Nephron (organoid): ENCODE measurements around the gene COL6A2.

Experiments
- H3K27ac Mint-ChIP-seq, 3 experiments: 2 replicates each; pipeline ENCODE4 v1.8.0; 2020; ENCODE audit warnings: mixed read lengths in 3 of 3, mild to moderate bottlenecking in 2 of 3, moderate library complexity in 1 of 3
- H3K27me3 Mint-ChIP-seq: 2 replicates; pipeline ENCODE4 v1.8.0; 2021; ENCODE audit warnings: low read depth, mild to moderate bottlenecking, moderate library complexity, mixed read lengths
- H3K36me3 Mint-ChIP-seq: 2 replicates; pipeline ENCODE4 v1.8.0; 2020; ENCODE audit warnings: low read depth, mixed read lengths
- H3K4me1 Mint-ChIP-seq: 2 replicates; pipeline ENCODE4 v1.8.0; 2020; ENCODE audit warnings: mixed read lengths
- H3K4me3 Mint-ChIP-seq, 3 experiments: 2 replicates each; pipeline ENCODE4 v1.8.0; 2020; ENCODE audit warnings: mild to moderate bottlenecking in 3 of 3, mixed read lengths in 3 of 3, moderate library complexity in 2 of 3
- H3K9me3 Mint-ChIP-seq: 2 replicates; pipeline ENCODE4 v1.8.0; 2020; ENCODE audit warnings: mixed read lengths
- TF ChIP-seq, protein P1 (sequence below), 3 experiments: fragments of 200-600 bp; sonication (generic); IDR thresholded peaks; one replicate each; pipeline ENCODE4 v1.5.0; 2021; ENCODE audit warnings: antibody characterized with exemption in 3 of 3; ENCODE audit not compliant: unreplicated experiment in 3 of 3

Gene COL6A2

DNA sequence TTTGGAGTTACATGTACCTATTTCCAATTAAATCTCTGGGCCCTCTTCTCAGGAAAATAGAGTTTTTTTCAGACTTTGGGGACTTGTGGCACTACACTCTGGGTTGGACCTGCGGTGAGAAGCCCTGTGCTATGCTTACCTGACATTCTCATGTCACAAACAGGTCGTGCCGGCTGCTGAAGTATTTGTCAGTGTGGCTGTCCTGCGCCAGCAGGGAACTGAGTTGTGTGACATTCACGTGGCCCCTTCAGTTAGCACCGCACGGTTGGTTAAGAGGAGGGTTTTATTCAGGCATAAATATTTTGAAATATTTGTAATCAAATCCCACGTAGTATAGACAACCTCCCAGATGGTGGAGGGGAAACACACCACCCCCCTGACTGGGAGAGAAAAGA is 6.3 kb upstream of the COL6A2 start:
- Mint-ChIP-seq H3K36me3 (peaks cover 12% of the 10 kb centered on the region), H3K9me3 (peaks cover 38% of the 10 kb centered on the region), H3K27me3 (peaks cover 12% of the 10 kb centered on the region), H3K4me3 (no peak overlapping the region), H3K27ac (no peak overlapping the region), H3K4me1 (peaks cover 23% of the 10 kb centered on the region)
- TF ChIP-seq, protein P1, sequence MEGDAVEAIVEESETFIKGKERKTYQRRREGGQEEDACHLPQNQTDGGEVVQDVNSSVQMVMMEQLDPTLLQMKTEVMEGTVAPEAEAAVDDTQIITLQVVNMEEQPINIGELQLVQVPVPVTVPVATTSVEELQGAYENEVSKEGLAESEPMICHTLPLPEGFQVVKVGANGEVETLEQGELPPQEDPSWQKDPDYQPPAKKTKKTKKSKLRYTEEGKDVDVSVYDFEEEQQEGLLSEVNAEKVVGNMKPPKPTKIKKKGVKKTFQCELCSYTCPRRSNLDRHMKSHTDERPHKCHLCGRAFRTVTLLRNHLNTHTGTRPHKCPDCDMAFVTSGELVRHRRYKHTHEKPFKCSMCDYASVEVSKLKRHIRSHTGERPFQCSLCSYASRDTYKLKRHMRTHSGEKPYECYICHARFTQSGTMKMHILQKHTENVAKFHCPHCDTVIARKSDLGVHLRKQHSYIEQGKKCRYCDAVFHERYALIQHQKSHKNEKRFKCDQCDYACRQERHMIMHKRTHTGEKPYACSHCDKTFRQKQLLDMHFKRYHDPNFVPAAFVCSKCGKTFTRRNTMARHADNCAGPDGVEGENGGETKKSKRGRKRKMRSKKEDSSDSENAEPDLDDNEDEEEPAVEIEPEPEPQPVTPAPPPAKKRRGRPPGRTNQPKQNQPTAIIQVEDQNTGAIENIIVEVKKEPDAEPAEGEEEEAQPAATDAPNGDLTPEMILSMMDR (IDR thresholded peaks at IDR 0.05; ENCODE audit: unreplicated experiment in 3 of 3) = no peak

DNA sequence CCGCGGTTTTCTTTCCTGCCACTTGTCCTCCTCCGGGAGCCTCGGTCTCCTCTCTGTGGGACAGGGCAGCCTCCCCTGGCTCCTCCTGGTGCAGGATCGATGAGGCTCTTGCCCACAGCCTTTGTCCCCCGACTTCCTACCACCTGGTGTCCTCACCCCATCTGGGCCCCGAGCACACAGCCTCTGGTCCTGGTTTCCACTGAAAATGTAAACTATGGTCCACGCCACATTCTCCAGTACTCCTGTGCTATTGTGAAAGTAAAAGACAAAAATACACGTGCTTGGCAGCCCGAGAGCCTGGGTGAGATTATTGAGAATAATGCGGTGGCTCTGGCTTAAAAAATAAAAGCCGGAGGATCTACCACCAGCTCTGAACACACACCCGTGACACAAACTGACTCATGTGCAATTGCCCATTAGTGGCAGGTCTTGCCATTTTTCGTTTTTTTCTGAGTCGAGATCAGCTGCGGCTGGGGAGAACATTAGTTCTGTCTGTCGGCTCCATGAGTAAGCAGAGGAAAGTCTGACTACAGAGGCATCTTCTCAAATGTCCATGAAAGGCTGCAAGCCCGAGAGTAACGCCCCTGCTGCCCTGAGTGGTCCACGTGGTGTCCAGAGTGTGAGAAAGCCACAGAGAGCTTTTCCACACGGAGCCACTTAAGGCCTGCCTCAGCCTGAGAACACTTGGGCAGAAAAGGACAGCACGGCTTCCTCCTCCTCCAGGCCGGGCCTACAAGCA is 5.7 kb upstream of the COL6A2 start:
- H3K9me3 Mint-ChIP-seq = peaks cover 32% of the 10 kb centered on the region
- peaks cover 9% of the 10 kb centered on the region for H3K36me3 Mint-ChIP-seq

DNA sequence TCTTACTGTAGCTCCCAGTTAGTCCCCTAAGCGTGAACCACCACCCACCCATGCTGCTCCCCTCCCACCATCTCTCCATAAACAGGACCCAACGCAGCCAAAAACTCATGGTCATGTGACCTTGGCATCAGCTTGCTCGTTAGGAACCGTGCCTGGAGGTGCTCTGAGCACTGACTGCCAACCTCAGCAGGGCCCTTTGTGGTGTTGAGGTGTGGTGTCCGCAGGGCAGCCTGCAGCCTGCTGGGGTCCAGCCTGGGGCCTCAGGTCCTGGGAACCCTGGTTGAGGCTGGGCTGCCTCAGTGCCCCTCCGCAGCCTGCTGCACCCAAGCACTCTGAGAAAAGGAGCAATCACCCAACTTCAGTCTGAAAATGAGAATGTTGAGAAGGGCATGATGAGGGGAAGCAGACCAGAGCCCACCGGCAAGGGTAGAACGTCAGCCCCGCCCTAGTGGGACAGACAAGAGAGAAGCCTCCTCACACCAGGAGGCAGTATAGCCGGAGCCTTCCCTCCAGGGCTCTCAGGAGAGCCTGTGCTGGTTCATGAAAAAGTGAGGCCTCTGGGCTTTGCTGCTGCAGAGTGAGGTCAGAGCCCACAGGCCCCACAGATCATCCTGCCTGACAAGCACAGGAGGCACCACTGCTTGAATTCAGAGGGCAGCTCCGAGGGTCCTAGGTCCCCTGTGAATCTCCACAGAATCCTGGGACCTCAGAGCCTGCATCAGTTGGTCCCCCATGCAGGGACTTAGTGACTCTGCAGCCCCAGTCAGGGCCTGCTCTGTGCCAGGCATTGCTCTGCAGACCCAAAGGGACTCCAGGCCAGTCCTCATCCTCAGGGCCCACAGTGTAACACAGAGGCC is 4.9 kb upstream of the COL6A2 start:
- Mint-ChIP-seq H3K4me1 (peaks cover 28% of the 10 kb centered on the region), H3K9me3 (peaks cover 27% of the 10 kb centered on the region), H3K27ac (peak overlapping the region in 1 of 3 experiments; percentile 70), H3K36me3 (peaks cover 9% of the 10 kb centered on the region), H3K4me3 (peak overlapping the region in 1 of 3 experiments; percentile 34), H3K27me3 (peaks cover 8% of the 10 kb centered on the region)
- TF ChIP-seq, protein P1 (IDR thresholded peaks at IDR 0.05; ENCODE audit: unreplicated experiment in 3 of 3) = no peak

More for the DNA sequence above, 5.7 kb upstream of the COL6A2 start:
- TF ChIP-seq, protein P1 (IDR thresholded peaks at IDR 0.05; ENCODE audit: unreplicated experiment in 3 of 3) = no peak
- H3K27me3 Mint-ChIP-seq = peaks cover 8% of the 10 kb centered on the region
- H3K27ac Mint-ChIP-seq = peak overlapping the region in 2 of 3 experiments; percentile 52 to 70
- peaks cover 28% of the 10 kb centered on the region for H3K4me1 Mint-ChIP-seq
- H3K4me3 Mint-ChIP-seq = no peak overlapping the region

DNA sequence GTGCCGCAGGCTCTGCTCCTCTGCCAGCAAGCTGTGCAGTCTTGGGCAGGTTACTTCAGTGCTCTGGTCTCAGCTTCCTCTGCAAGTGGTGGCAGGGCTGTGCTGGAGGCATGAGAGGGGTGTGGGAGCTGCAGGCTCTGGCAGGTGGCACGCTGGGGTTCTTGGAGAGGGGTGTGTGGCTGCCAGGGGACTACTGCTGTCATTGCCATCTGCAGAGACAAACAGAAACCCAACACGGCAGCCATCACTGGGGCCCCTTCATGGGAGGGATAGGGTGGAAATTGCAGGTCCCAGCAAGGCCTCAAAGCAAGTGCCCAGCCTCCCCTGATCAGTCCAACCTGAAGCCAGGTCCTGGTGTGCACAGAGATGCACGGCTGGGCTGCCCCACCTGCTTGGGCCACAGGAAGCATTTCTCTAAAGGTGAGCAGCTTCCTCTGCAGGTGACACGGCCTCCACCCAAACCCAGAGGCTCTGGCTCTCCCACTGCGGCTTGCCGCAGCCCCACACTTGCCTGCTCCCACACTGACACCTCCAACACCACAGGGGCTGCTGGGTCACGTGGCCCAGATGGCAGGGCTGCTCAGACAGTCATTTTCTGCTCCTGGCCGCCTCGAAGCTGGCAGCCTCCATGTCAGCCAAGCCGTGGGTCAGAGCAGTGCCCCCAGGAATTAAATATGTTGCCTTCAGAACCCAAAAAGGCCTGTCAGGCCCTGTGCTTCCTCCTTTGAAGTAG is 4.1 kb upstream of the COL6A2 start:
- TF ChIP-seq, protein P1 (IDR thresholded peaks at IDR 0.05; ENCODE audit: unreplicated experiment in 3 of 3) = no peak
- peaks cover 28% of the 10 kb centered on the region for H3K4me1 Mint-ChIP-seq
- peak overlapping the region in 2 of 3 experiments; percentile 64 to 84 for H3K27ac Mint-ChIP-seq
- peaks cover 9% of the 10 kb centered on the region for H3K36me3 Mint-ChIP-seq
- H3K4me3 Mint-ChIP-seq = peak overlapping the region in 1 of 3 experiments; percentile 43
- peaks cover 19% of the 10 kb centered on the region for H3K9me3 Mint-ChIP-seq
- peaks cover 8% of the 10 kb centered on the region for H3K27me3 Mint-ChIP-seq

DNA sequence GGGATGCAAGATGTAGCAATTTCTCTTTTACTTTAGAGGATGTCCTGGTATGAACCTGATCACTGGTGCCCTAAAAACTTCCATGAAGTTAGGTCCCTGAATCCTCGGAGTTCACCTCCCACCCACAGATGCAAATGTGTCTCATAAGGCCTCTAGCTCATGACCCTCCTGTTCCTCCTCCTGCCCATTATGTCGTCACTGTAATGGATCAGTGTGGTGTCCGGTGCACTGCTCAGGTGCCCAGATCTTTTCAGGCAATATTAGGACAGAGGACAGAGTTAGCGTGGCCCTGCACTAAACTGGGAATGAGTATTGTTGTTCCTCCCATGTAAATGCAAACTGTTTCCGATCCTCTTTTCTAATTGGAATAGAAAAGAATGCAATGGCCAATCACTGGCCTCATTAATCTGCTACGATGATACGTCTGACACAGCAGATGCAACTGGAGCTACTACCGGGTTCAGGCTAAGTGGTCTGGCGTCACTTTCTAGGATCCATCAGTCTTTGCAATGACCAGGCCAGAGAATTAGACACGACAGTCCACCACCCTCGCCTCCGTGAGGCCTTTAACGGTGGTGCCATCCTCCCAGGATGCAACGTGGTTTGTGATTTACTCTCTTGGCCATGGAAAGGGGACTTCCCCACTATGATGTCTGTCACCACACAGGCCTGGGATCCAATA is 3.4 kb upstream of the COL6A2 start:
- H3K27me3 Mint-ChIP-seq = peaks cover 8% of the 10 kb centered on the region
- peak overlapping the region in 1 of 3 experiments; percentile 58 for H3K4me3 Mint-ChIP-seq
- peaks cover 9% of the 10 kb centered on the region for H3K36me3 Mint-ChIP-seq
- TF ChIP-seq, protein P1 (IDR thresholded peaks at IDR 0.05; ENCODE audit: unreplicated experiment in 3 of 3) = no peak
- H3K9me3 Mint-ChIP-seq = peaks cover 18% of the 10 kb centered on the region
- peaks cover 28% of the 10 kb centered on the region for H3K4me1 Mint-ChIP-seq
- peak overlapping the region in 2 of 3 experiments; percentile 64 to 84 for H3K27ac Mint-ChIP-seq
